ENCODE data around the gene IQCE.
"Not testable (repeated sequence)": the region's sequence is repeated elsewhere in the genome, so short reads cannot be mapped to it uniquely, and the experiment has no call there.

IQCE gene

DNA sequence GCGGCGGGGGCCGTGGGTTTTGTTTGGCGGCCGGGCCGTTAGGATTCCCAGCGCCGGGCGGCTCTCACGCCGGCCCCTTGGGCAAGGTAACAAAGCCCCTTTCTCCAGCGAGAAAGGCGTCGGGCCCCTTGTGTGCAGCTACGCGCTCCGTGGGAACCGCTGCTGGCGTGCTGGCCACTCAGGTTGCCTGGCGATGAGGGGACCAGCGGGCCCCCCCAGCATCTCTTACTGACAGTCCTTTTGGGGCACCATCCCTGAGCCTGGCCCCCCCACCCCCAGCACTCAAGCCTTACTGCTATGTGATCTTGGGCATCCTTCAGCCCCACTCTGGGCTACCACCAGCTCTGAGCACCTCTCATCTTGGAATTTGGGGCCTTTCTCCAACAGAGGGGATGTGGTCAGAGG, 37.4 kb upstream of the IQCE start:
- no peak for DNase-seq

DNA sequence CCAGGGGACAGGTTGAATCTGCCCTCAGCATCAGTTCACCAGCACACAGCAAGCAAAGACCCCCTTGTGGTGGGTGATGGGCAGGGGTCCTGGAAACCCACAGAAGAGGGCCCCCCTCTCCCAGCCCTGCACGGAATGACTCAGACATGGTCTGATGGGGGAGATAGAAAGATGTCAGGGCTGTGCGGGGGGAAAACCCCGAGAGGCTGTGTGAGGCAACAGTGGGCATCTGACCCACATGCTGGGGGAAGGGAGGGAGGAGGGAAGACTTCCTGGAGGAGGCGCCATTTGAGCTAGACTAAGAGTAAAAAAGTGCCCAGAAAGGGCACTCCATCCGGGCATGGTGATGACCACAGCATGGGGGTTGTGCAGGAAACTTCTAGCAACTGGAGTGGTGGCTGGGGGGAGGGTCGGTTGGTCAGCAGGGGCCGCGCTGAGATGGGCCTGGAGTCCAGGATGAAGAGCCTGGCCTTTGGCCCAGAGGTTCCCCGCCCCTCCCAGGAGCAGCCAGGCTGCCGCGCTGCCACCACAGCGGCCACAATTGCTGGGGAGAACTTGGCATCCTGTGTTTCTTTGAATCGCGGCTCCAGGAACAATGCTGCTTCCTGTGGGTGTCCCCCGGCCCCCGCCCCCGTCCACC, 36.7 kb upstream of the IQCE start:
- DNase-seq: peak; percentile 80

DNA sequence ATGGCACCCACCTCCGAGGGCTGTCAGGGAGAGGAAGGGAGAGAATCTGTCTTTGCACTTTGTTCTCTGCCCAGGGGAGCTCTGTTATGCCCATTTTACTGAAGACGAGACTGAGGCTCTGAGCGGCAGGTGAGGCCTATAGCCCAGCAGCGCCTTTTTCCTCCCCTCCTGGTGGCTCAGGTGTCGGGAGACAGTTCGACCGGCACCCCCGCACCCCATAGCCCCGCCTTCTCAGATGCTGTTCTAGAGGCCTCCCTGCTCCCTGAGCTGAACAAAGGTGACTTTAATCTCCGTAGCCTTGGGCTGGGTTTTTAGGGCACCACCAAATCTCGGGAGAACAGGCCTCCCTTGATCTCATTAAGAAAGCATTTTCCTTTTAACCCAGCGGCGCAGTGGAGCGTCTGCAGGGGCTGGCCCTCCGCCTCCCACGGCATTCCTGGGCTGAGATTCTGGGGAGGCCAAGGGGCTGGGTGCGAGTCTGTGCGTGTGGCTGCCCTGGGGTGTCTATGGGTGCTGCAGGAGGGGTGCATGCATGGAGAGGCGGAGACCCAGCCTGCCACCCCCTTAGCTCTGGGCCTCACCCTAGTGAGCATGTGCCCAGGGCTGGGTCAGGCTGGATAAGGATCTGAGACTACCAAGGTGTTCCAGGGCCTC, 35.9 kb upstream of the IQCE start:
- DNase-seq: peak; percentile 38

DNA sequence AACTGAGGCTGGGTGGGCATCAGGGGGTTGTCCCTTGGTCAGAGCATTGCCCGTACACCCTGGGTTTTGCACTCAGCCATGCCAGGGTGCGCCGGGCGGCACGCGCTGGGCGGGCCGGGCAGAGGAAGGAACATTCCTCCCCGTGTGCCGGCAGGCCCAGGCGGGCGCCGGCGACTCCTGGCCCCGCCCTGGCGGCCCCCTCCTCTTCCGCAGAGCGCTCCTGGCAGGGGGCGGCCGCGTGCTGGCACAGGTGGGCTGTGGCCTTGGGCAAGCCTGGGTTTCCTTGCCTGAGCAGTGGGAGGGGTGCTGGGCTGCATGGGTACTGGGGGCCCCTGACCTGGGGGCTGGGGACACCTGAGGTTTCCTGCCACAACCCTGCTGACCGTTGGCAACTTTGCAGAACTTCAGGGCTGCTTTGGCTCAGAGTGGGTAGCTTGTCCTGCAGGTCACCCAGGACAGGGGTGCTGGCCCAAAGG, 35.3 kb upstream of the IQCE start:
- DNase-seq: no peak

DNA sequence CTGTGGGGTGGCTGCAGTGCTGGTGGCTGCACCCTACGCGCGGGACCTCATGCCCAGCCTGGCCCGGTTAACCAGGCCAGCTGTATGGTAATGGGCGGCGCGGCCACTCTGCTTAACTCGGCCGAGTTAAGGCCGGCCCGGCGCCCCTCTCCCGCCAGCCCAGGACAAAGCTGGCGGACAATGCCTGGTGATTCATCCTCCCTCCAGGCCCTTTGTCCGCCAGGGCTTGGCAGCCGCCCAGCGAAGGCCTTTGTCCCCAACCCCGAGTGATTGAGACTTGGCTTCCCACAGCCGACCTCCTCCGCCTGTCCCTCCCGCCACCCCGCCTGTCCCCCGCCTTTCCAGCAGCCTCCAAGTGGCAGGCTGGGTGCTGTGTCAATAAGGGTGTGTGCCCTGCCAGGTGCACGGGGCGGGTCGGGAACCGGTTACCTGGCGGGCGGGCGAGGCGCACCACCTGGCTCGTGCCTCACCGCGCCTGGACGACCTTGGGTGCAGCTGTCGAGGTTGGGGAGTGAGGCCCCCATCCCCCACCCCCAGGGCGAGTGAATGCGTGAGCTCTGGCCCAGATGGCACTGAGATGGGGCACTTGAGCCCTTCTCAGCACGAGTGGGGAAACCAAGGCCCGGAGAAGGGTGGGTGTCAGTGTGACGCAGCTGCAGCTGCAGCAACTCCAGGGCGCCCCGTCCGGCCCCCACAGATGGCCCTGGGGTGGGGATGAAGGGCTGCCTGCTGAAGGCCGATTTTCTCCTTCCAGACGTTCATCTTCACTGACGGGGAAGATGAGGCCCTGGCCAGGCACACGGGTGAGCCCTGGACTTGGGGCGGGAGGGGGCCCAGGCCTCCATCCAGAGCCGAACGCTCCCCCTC, 34.6 kb upstream of the IQCE start:
- DNase-seq: no peak

DNA sequence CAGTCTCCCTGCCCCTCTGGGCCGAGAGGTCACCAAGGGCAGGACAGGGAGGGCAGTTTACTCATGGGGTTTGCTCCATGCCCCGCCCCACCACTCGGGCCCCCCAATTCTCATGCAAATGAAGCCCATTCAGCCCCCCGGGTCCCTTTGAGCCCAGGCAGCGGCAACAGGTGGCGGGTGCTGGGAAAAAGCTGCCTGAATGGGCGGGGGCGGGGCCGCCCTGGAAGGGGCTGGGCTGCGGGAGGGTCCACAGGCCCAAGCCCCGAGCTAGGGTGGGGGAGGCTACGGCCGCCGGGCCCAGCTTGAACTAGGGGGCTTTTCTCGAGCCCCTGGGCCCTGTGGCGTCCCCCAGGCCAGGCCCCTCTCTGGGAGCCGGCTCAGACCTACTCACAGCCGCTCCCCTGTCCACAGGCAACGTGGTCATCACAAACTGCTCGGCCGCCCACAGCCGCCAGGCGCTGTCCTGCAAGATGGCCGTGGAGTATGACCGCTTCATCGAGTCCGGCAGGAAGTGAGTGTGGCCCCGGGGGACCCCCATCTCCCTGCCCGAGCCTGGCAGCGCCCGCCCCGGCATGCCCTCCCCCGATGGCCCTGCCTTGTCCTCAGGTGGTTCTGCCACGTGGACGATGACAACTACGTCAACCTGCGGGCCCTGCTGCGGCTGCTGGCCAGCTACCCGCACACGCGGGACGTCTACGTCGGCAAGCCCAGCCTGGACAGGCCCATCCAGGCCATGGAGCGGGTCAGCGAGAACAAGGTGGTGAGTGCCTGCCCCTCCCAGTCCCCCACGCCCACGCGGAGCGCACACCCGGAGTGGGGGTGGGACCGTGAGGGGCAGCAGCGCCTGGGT, 33.7 kb upstream of the IQCE start:
- DNase-seq: no peak

DNA sequence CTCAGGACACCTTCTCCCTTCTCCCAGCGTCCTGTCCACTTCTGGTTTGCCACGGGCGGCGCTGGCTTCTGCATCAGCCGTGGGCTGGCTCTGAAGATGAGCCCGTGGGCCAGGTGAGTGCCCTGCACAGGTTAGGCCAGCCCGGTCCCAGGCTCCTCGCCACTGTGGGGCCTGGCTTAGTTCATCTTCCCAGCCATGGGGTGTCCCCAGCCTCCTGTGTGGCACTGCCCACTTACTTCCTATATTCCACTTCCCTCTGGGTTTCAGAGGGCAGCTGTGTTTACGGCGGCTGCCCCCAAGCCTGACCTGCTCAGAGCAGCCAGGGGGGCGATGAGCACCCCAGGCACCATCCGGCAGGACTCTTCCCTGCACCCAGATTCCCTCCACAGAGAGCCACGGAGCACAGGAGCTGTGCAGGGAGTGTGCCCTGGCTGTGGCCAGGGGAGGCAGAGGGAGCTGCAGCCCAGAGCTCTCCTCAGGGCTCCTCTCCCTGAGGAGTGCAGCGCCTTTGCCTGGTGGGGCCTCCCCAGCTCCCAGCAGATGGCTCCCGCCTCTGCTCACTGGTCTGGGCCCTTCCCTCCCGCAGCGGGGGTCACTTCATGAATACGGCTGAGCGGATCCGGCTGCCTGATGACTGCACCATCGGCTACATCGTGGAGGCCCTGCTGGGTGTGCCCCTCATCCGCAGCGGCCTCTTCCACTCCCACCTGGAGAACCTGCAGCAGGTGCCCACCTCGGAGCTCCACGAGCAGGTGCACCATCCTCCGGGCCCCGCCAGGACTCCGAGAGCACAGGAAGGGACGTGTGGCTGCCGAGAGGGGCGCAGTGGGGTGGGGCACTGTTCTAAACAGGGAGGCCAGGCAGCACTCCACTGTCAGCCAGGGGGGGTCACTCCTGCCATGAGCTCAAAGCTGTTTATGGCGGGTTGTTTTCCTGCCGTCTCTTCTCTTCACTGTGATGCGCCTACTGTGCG, 32.8 kb upstream of the IQCE start:
- no peak for DNase-seq

DNA sequence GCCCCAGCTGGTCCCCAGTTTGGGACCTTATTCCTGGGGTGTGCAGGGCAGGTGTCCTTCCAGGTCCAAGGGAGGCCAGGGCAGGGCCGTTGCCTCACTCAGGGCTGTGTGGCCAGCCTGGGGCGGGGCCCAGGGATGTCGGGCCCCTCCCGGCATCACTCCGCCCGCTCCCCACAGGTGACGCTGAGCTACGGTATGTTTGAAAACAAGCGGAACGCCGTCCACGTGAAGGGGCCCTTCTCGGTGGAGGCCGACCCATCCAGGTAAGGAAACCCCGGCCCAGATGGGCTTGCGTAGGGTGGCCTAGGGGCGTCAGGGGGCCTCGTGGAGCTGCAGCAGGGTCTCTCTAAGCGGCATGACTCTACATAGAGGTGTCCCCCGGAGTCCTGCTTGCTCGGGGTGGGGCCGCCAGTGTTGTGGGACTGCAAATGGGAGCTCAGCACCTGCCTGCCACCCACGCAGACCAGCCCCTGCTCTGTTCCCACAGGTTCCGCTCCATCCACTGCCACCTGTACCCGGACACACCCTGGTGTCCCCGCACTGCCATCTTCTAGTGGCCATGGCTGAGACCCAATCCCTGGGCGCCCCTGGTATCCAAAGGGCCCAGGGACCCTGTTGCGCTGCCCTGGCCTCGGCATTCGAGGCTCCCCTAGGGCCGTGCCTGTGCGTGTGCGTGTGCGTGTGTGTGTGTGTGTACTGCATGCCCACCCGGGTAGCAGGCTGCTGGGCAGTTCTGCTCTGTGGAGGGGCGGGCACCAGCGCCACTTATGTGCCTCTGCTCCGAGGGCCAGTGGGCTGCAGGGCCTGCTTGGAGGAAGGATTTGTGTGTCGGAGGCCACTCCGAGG, 31.9 kb upstream of the IQCE start:
- DNase-seq: no peak

DNA sequence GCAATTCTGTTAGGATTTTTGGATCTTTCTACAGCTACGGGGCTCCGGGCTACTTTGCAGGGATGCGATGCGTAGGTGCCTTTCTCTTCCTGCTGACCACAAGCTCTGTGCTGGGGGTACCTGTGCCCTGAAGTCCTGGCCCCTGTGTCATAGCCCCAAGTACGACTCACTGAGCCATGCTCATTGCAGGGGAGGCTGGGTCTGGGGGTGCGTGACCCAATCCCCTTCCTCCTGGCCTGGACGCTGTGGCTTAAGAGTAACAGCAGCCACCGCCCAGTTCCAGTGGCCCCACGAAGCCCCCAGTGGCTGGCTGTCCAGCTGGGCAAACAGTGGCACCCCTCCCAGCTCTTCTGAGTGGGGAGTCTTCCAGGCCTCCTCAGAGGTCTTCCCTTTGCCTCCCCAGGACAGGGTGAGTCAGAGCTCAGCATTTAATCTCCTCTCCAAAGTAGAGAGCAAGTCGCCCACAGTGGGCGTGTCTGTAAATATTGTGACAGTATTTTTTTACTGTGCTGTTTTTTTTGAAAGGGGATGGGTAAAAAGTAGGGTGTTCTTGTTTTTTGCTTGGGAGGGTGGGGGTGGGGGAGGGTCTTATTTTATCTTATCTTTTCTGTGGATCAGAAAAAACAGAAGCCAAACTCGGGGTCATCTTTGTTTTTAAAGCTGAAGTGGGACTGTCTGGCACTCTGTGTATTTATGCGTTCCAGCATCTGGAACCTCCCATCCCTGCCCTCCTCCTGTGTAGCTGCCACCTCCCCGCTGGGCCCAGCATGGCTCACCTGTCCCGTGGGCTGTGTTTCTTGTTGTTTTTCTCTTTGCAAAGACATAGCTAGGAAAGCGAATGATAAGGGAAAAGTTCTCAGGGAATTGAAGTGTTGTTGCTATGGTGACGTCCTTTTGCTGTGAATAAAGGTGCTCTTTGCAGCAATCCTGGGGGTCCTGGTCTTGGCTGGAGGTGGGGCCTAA, 31.0 kb upstream of the IQCE start:
- peak; percentile 55 for DNase-seq

DNA sequence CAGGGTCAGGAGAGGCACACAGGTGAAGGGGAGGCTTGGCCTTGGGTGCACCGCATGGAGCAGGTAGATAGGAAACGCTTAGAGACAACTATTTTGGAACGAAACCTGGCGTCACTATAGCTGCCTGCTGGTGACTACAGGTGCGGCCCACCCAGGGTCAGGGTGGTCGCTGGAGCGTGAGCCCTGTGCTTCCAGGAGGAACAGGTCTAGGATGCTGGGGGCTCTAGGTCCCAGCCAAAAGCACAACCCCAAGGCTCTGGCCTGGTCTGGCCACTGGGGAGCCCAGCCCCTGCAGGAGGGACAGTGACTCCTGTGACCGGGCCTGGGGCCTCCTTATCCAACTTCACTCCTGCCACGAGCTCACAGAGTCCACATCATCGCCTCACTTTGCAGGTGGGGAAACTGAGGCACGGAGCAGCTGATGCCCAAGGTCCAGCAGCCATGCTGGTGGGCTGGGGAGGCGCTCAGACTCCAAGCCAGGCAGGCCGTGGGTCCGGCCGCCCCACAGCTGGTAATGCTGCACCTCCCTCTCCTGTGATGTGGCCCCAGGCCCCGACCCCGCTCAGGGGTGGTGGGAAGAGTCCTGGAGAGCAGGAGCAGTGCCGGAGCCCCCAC, 30.2 kb upstream of the IQCE start:
- no peak for DNase-seq

DNA sequence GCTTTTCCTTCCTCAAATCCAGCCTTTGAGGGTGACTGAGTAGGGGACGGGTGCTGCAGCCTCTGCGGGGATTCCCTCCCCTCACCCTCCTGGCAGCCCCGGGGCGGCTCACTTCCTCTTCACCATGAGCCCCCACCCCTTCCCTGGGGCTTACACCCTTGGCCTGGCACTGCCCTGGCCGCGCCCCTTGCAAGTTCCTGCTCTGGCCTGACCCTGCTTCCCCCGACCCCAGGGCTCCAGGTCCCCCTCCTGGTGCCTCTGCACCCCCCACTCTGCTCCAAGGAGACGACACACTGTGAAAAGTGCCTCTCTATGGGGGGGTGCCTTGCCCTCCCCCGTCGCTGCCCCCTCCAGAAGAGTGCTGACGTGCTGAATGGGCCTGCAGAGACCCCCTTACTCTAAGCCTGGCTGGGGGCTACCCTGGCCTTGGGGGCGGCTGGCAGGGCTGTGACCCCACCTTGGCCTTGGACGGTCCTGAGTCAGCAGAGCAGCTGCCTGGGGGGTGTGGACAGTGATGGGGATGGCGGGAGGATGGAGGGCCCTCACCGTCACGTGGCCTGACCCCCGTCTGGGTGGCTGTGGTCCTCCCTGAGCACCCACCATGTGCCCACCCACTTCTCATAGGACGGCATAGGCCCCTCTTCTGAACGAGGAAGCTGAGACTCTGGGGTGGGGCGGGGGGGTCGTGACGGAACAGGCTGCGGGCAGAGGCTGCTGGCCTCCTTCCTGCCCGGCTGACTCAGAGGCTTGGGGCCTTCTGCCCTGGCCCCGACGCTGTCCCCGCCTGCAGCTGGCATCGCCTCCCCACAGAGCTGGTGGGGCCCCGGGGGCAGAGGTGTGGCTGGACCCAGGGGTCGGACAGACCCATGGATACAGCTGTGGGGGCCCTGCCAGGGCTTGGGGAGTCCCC, 29.4 kb upstream of the IQCE start:
- peak; percentile 68 for DNase-seq

DNA sequence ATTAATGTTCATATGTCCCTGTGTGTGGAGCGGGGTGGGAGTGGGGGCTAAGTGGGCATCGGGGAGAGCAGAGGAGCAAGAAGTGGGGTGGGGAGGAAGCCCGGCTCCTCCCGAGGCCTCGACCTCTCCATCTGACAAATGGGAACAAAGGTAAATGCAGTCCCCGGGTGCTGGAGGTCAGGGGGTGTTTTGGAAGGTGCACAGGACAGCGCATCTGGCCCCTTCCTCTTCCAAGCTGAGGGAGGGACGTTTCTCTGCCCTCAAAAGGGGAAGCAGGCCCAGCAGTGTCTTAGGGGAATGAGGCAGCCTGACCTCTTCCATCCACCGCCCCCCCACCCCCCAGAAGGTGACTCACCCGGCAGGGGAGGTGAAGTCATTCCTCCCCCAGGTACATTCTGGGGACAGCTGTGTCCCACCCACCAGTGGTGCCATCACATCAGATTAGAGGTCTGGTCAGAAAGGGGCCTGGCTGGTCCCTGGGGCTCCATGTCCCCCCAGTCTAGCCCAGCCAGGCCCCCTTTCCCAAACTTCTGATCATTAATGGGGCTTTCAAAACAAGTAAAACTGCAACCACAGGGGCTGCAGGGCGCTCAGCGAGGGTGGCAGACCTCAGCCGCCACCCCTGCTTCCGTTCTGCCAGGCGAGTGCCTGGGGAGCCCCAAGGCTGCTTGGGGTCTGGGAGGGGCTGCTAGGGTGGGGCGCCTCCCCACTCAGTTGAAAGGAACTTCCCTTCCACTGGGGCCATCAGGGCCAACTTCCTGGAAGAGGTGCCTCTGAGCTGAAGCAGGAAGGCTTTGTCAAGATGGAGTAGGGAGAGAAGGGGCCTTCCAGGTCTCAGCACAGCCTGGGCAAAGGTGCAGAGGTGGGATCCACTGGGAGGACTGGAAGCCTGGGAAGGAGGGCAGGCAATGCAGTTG, 28.4 kb upstream of the IQCE start:
- peak; percentile 87 for DNase-seq

DNA sequence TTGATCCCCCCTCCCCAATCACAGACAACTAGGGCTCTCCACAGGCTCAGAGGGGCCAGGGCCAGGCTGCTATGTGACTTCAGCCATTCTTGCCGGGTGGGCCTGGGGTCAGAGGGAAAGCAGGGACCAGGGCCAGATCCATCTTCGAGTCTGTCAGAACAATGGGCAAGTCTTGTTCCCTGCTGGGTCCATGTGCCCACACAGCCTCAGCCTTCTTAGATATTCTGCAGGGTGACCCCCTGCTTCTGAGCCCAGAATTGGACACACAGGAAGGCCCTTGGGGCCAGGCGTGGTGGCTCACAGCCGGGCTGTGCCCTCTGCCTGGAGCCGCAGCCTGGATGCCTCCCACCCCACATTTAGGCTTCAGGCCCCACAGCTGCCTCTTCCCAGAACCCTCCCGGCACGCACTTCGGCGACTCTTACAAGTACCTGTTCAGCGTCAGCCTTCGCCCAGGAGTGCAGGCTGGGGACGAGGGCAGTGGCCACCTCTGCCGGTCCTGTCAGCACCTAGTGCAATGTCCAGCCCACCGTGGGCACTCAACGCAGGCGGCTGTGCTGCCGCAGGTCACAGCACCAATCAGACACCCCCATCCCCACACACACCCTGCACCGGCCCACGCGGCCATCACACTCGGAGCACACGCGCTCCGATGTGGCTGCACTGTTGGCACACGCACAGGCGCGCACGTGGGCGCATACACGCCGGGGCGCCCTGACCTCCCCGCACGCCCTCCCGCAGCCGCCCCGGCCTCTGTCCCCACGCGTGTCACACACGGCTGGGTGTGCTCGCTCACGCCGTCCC, 27.6 kb upstream of the IQCE start:
- DNase-seq: not testable (repeated sequence)

DNA sequence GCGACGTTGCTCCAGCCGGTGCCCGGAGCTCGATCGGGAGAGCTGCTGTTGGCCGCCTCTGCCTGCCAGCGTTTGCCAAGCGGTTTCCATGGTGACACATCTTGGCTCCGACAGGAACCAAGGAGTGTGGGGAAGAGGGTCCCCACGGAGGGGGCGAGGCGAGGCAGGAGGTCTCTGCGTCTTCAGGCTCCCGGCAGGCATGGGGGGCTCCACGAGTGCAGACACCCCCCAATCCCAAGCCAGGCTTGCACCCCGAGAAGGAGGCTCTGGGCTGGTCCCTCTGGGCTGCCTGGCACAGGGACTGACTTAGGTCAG, 27.0 kb upstream of the IQCE start:
- not testable (repeated sequence) for DNase-seq

DNA sequence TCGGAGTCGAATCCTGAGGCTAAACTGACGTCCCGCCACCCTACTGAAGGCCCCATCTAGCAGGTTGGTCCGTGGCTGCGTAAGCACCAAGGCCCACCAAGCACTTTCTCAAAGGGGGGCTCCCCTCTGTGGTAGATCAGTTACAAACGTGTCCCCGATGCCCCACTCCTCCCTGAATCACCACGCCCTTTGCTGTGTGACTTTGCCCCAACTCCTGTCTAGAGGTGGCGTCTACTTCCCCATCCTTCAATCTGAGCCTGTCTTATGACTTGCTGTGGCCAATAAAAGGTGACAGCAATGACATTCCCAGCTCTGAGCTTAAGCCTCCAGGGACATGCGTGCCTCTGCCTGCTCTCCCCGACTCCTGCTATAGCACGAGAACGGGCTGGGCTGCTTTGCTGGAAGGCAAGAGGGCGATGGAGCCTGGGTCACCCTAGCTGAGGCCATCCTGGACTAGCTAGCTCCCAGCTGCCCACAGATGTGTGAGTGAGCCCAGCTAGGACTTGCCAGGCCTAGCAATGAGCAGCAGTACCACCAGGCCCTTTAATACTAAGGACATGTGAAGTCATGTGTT, 26.5 kb upstream of the IQCE start:
- not testable (repeated sequence) for DNase-seq

DNA sequence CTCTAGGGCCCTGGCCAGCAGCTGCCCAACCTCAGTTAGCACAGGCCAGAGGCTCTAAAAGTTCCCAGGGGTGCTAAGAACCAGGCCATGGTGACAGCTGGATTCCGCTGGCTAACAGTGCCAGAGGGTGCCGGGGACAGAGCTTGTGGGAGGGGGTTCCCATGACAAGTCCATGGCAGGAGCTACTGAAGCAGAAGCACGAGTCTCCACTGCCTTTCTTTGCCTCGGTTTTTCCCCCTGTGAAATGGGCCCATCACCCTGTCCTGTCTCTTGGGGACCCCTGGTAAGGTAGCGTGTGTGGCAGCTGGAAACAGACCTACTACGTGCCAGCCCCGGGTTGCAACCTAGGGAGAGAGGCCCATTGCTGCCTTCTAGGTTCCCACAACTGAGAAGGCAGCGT, 26.0 kb upstream of the IQCE start:
- not testable (repeated sequence) for DNase-seq

Data from CD4-positive, alpha-beta T cell treated with Interleukin-10 for 1 hour (primary cell).